B cell (primary cell): ENCODE data around the gene AMIGO1. TPM values are rescaled to one million over a fixed set of nuclear protein-coding genes. Genes with fewer than 3 reads are reported as not detected.

ENCODE experiments used
- ATAC-seq: fragments of 200-7000 bp; cut with Tn5 transposase; one replicate; pipeline ENCODE4 v1.10.0; 2021; ENCODE audit warnings: low read depth, mild to moderate bottlenecking, moderate number of reproducible peaks, moderate library complexity
- CTCF ChIA-PET: fragments of 350-600 bp; sonication (Branson Sonifier 250); formaldehyde crosslinking; loops from one replicate; lab custom pipeline; 2021; ENCODE audit warnings: antibody characterized with exemption, inconsistent platforms; lab: Charles Lee
- POLR2A ChIA-PET: fragments of 350-600 bp; sonication (Branson Sonifier 250); formaldehyde crosslinking; loops from one replicate; lab custom pipeline; 2021; ENCODE audit warnings: antibody characterized with exemption; lab: Charles Lee
- DNase-seq: peaks from one replicate; pipeline ENCODE4 v3.0.0; 2013
- H2AFZ ChIP-seq: 2 replicates; pipeline ENCODE4 v1.6.1; 2012; ENCODE audit warnings: mild to moderate bottlenecking, low read depth, low read length; ENCODE audit not compliant: insufficient read depth, poor library complexity, severe bottlenecking
- H3K27ac ChIP-seq, 2 donors: 1 replicate in 1 of 2; 2 replicates in 1 of 2; pipeline ENCODE4 v1.5.1; 2012 to 2013; ENCODE audit warnings: low read length in 2 of 2, mild to moderate bottlenecking in 2 of 2, moderate library complexity in 1 of 2
- H3K27me3 ChIP-seq, 4 experiments: fragments of 200-600 bp in 1 of 4; sonication (generic) in 1 of 4; replicated peaks in 1 of 4; 1 replicate in 2 of 4; 2 replicates in 2 of 4; pipeline versions ENCODE4 v1.6.1 to v1.7.0; 2013 to 2016; ENCODE audit warnings: low read length in 3 of 4, mild to moderate bottlenecking in 2 of 4, mixed read lengths in 1 of 4, moderate library complexity in 1 of 4; ENCODE audit not compliant: insufficient read depth in 4 of 4, control insufficient read depth in 3 of 4; ENCODE audit errors: control extremely low read depth in 1 of 4
- H3K36me3 ChIP-seq, 2 experiments: replicated peaks in 1 of 2; 1 replicate in 1 of 2; 2 replicates in 1 of 2; pipeline versions ENCODE4 v1.6.1 to v1.7.1; 2013; ENCODE audit warnings: low read length in 1 of 2; ENCODE audit not compliant: insufficient read depth in 2 of 2, control insufficient read depth in 1 of 2; ENCODE audit errors: control extremely low read depth in 1 of 2, extremely low read depth in 1 of 2
- H3K4me1 ChIP-seq, 2 donors: fragments of 200-600 bp in 1 of 2; sonication (generic) in 1 of 2; 1 replicate in 1 of 2; 2 replicates in 1 of 2; pipeline versions ENCODE4 v1.5.1 to v1.6.1; 2013 to 2017; ENCODE audit warnings: low read length in 2 of 2; ENCODE audit not compliant: control insufficient read depth in 2 of 2, insufficient read depth in 2 of 2
- H3K4me2 ChIP-seq: replicated peaks from 2 replicates; pipeline ENCODE3; 2012; ENCODE audit warnings: mild to moderate bottlenecking, low read depth, low read length; ENCODE audit not compliant: poor library complexity, severe bottlenecking
- H3K4me3 ChIP-seq, 5 experiments: fragments of 200-600 bp in 1 of 5; sonication (generic) in 1 of 5; 1 replicate in 3 of 5; 2 replicates in 2 of 5; pipeline versions ENCODE4 v1.5.1 to v1.7.0; 2011 to 2016; ENCODE audit warnings: low read length in 4 of 5, mild to moderate bottlenecking in 4 of 5, low read depth in 2 of 5, control low read depth in 1 of 5, moderate library complexity in 1 of 5; ENCODE audit not compliant: insufficient read depth in 1 of 5; ENCODE audit errors: control extremely low read depth in 1 of 5, extremely low read depth in 1 of 5
- H3K79me2 ChIP-seq: fragments of 200-600 bp; sonication (generic); one replicate; pipeline ENCODE4 v1.6.0; 2016; ENCODE audit warnings: low read length; ENCODE audit not compliant: control insufficient read depth, insufficient read depth
- H3K9ac ChIP-seq: fragments of 200-600 bp; sonication (generic); 2 replicates; pipeline ENCODE4 v1.6.1; 2017; ENCODE audit warnings: mild to moderate bottlenecking, low read length, moderate library complexity
- H3K9me3 ChIP-seq, 3 donors: one replicate each; pipeline versions ENCODE4 v1.6.1 to v1.7.1; 2013; ENCODE audit warnings: low read length in 2 of 3; ENCODE audit not compliant: control insufficient read depth in 2 of 3, insufficient read depth in 1 of 3; ENCODE audit errors: control extremely low read depth in 1 of 3
- H4K20me1 ChIP-seq: 2 replicates; pipeline ENCODE4 v1.6.0; 2012; ENCODE audit warnings: mild to moderate bottlenecking, low read length; ENCODE audit not compliant: insufficient read depth, control insufficient read depth, poor library complexity, severe bottlenecking
- H3K27ac Mint-ChIP-seq: one replicate; pipeline ENCODE4 v1.8.0; 2021; ENCODE audit warnings: mixed read lengths
- H3K27me3 Mint-ChIP-seq: one replicate; pipeline ENCODE4 v1.8.0; 2021; ENCODE audit warnings: mixed read lengths
- H3K4me1 Mint-ChIP-seq: one replicate; pipeline ENCODE4 v1.8.0; 2021; ENCODE audit warnings: mixed read lengths
- H3K4me3 Mint-ChIP-seq: one replicate; pipeline ENCODE4 v1.8.0; 2021; ENCODE audit warnings: mixed read lengths
- H3K9me3 Mint-ChIP-seq: one replicate; pipeline ENCODE4 v1.8.0; 2022; ENCODE audit warnings: mixed read lengths; ENCODE audit not compliant: insufficient read depth
- EZH2 ChIP-seq: IDR thresholded peaks from 2 replicates; pipeline ENCODE4 v1.6.1; 2012; ENCODE audit warnings: borderline replicate concordance, low read depth, mild to moderate bottlenecking, moderate library complexity, low read length; ENCODE audit not compliant: insufficient read depth, poor library complexity, severe bottlenecking
- WGBS: methylation state at CpG from one replicate; pipeline ENCODE4 v1.1.5; 2013; ENCODE audit warnings: missing lambda C conversion rate; ENCODE audit not compliant: insufficient coverage; 5-methylcytosine and 5-hydroxymethylcytosine counted together
- intact Hi-C: fragments of 100-400 bp; cut with micrococcal nuclease; formaldehyde crosslinking; loops from one replicate; pipeline ENCODE4 v1.10.0; 2022
- polyA plus RNA-seq: library from polyadenylated mRNA; depleted of rRNA; stranded (reverse); fragments of >200 nt; gene quantifications from 2 replicates; pipeline ENCODE4 v1.2.3, GENCODE V29; 2012
- total RNA-seq, 2 donors: library from RNA; stranded (reverse); fragments of 120-200 nt in 1 of 2; gene quantifications; 1 replicate in 1 of 2; 2 replicates in 1 of 2; pipeline versions ENCODE4 v1.2.3 to v1.2.4, GENCODE V29; 2013 to 2022
- TF ChIP-seq, protein P1 (sequence below): fragments of 200-600 bp; IDR thresholded peaks from one replicate; pipeline ENCODE4 v1.8.0; 2022; ENCODE audit warnings: antibody characterized with exemption, mild to moderate bottlenecking

The AMIGO1 gene
- total and polyA plus RNA-seq, 2 donors (not counting 1 experiment from before 2014, with no cell fraction given): 0.19 to 2.4 TPM

DNA sequence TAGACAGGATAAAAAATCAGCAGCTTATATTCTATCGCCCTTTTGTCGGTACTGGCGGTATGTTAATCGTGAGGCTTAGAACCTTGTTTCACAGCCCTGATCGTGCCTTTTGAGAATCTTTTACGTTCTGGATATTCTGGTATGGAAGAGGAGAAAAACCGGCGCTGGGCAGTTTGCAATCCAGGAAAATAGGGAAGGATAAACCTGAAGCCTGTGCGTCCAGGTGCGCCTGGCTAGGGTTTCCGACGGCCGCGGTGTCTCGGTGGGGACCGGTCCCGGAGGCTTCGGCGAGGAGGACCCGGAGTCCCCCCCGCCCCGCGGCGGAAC is 43.4 kb downstream of the AMIGO1 start:
- peaks cover 13% of the 10 kb centered on the region in 2 donors for H3K4me1 ChIP-seq
- H3K4me3 Mint-ChIP-seq: peak overlapping the region; percentile 83
- no peak overlapping the region for H3K27ac ChIP-seq
- WGBS: 16% methylated on average over 24 of the region's 24 CpGs
- intact Hi-C loops: no loop called here
- H3K4me1 Mint-ChIP-seq: peaks cover 8% of the 10 kb centered on the region
- H3K36me3 ChIP-seq: no peaks in the 10 kb centered on the region
- TF ChIP-seq, protein P1, sequence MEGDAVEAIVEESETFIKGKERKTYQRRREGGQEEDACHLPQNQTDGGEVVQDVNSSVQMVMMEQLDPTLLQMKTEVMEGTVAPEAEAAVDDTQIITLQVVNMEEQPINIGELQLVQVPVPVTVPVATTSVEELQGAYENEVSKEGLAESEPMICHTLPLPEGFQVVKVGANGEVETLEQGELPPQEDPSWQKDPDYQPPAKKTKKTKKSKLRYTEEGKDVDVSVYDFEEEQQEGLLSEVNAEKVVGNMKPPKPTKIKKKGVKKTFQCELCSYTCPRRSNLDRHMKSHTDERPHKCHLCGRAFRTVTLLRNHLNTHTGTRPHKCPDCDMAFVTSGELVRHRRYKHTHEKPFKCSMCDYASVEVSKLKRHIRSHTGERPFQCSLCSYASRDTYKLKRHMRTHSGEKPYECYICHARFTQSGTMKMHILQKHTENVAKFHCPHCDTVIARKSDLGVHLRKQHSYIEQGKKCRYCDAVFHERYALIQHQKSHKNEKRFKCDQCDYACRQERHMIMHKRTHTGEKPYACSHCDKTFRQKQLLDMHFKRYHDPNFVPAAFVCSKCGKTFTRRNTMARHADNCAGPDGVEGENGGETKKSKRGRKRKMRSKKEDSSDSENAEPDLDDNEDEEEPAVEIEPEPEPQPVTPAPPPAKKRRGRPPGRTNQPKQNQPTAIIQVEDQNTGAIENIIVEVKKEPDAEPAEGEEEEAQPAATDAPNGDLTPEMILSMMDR: no peak
- TF ChIP-seq EZH2: no peak
- POLR2A ChIA-PET: no interaction called here
- DNase-seq (no peak), ATAC-seq (no peak)
- no peaks in the 10 kb centered on the region for H3K79me2 ChIP-seq
- H3K27me3 Mint-ChIP-seq: peaks cover 69% of the 10 kb centered on the region
- CTCF ChIA-PET: no interaction called here
- no peaks in the 10 kb centered on the region for H3K9me3 Mint-ChIP-seq
- H3K4me3 ChIP-seq: peak overlapping the region in 4 of 5 experiments; percentile 23 to 60 (median 45)
- peaks cover 0 to 65% (median 51%) of the 10 kb centered on the region in 4 experiments for H3K27me3 ChIP-seq
- no peak overlapping the region for H3K27ac Mint-ChIP-seq
- peak overlapping the region; percentile 75 for H2AFZ ChIP-seq
- H3K9me3 ChIP-seq: peaks cover 0 to 8% (median 1%) of the 10 kb centered on the region in 3 donors
- no peaks in the 10 kb centered on the region for H4K20me1 ChIP-seq
- H3K9ac ChIP-seq: peak overlapping the region; percentile 64
- H3K4me2 ChIP-seq: peak overlapping the region; percentile 94

DNA sequence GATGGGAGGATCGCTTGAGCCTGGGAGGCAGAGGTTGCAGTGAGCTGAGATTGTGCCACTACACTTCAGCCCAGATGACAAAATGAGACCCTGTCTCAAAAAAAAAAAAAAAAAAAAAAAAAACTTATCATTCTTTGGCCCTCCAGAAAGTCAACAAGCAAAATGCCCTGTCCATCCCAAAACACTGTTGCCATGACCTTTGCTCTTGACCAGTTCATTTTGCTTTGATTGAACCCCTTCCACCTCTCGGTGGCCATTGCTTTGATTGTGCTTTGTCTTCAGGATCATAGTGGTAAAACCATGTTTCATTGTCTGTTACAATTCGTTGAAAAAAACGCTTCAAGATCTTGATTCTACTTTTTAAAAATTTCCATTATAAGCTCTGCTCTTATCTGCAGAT is 51.7 kb downstream of the AMIGO1 start:
- DNase-seq (no peak), ATAC-seq (no peak)
- Histone ChIP-seq H4K20me1 (no peaks in the 10 kb centered on the region), H2AFZ (no peak overlapping the region), H3K36me3 (no peaks in the 10 kb centered on the region), H3K9ac (no peak overlapping the region), H3K4me3 (no peak overlapping the region), H3K4me1 (no peaks in the 10 kb centered on the region), H3K27ac (no peak overlapping the region), H3K4me2 (no peak overlapping the region), H3K27me3 (peaks cover 0 to 7% (median 6%) of the 10 kb centered on the region in 4 experiments), H3K9me3 (peaks cover 3 to 15% (median 6%) of the 10 kb centered on the region in 3 donors), H3K79me2 (no peaks in the 10 kb centered on the region)
- intact Hi-C loops: no loop called here
- CTCF ChIA-PET: no interaction called here
- Mint-ChIP-seq H3K27ac (no peak overlapping the region), H3K9me3 (peaks cover 9% of the 10 kb centered on the region), H3K27me3 (peaks cover 49% of the 10 kb centered on the region), H3K4me1 (no peaks in the 10 kb centered on the region), H3K4me3 (no peak overlapping the region)
- no CpG with 5 or more reads among the region's 4 CpGs for WGBS
- POLR2A ChIA-PET: no interaction called here
- TF ChIP-seq EZH2: no peak
- TF ChIP-seq, protein P1: no peak
